Activated CD8-positive, alpha-beta T cell treated with anti-CD3 and anti-CD28 coated beads for 36 hours (primary cell): Measurements from ENCODE around the gene PPP1R26. TPM values are rescaled to one million over a fixed set of nuclear protein-coding genes. Genes with fewer than 3 reads are reported as not detected.

Source experiments
- ATAC-seq: fragments of 200-7000 bp; cut with Tn5 transposase; one replicate; pipeline ENCODE4 v1.10.0; 2021; ENCODE audit warnings: mild to moderate bottlenecking, moderate library complexity
- CTCF ChIA-PET: fragments of 350-600 bp; sonication (Branson Sonifier 250); formaldehyde crosslinking; loops from one replicate; lab custom pipeline; 2021; ENCODE audit warnings: antibody characterized with exemption; lab: Charles Lee
- POLR2A ChIA-PET: fragments of 350-600 bp; sonication (Branson Sonifier 250); formaldehyde crosslinking; loops from one replicate; lab custom pipeline; 2021; ENCODE audit warnings: antibody characterized with exemption; lab: Charles Lee
- DNase-seq: peaks from one replicate; pipeline ENCODE4 v3.0.0-alpha.2; 2020
- H3K27ac Mint-ChIP-seq: one replicate; pipeline ENCODE4 v1.8.0; 2021; ENCODE audit warnings: mild to moderate bottlenecking, mixed read lengths
- H3K27me3 Mint-ChIP-seq: one replicate; pipeline ENCODE4 v1.8.0; 2021; ENCODE audit warnings: mixed read lengths
- H3K36me3 Mint-ChIP-seq: one replicate; pipeline ENCODE4 v1.8.0; 2021; ENCODE audit warnings: low read depth, mixed read lengths
- H3K4me1 Mint-ChIP-seq: one replicate; pipeline ENCODE4 v1.8.0; 2021; ENCODE audit warnings: low read depth, mixed read lengths
- H3K4me3 Mint-ChIP-seq: one replicate; pipeline ENCODE4 v1.8.0; 2021; ENCODE audit warnings: mild to moderate bottlenecking, moderate library complexity, mixed read lengths
- H3K9me3 Mint-ChIP-seq: one replicate; pipeline ENCODE4 v1.8.0; 2021; ENCODE audit warnings: mixed read lengths
- intact Hi-C: fragments of 100-400 bp; cut with micrococcal nuclease; formaldehyde crosslinking; loops from one replicate; pipeline ENCODE4 v1.10.0; 2022
- total RNA-seq, 2 experiments: library from RNA; stranded (reverse); gene quantifications; one replicate each; pipeline ENCODE4 v1.2.3, GENCODE V29; 2021
- TF ChIP-seq, protein P1 (sequence below): fragments of 200-600 bp; IDR thresholded peaks from one replicate; pipeline ENCODE4 v1.8.0; 2022; ENCODE audit warnings: antibody characterized with exemption, mild to moderate bottlenecking

The PPP1R26 gene
- total RNA-seq, 2 experiments from 2014 or later, result 0.54 to 0.58 TPM

DNA sequence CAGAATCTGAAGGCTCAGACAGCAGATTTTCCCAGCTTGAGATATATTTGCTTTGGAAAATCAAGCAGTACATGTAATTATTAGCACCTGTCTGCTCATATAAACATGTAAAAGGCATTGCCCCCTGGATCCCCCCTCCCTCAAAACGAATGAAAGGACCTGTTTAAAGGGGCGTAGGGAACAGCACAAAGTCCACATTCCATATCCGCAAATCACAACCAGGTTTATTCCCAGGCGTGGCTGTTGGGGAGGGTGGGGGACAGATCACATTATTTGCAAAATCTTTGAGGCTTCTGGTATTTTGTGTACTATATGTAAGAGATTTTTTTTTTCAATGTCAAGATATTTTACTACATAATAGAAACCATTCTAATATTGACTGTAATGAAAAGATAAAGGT is 12.2 kb downstream of the PPP1R26 start:
- Mint-ChIP-seq H3K27me3 (no peaks in the 10 kb centered on the region), H3K27ac (no peak overlapping the region), H3K36me3 (no peaks in the 10 kb centered on the region), H3K4me3 (no peak overlapping the region), H3K4me1 (no peaks in the 10 kb centered on the region), H3K9me3 (no peaks in the 10 kb centered on the region)
- ATAC-seq (no peak), DNase-seq (no peak)
- ChIA-PET POLR2A (interaction anchor here (1.4 kb wide), 1 partner anchor 13 kb away, joined by 6 read pairs; no protein-coding TSS in a partner anchor), CTCF (interaction anchor here (0.6 to 3.0 kb wide), 2 partner anchors 13 to 1488 kb away, joined by 3 to 11 read pairs; no protein-coding TSS in a partner anchor)
- intact Hi-C loops, result no loop called here
- TF ChIP-seq, protein P1, sequence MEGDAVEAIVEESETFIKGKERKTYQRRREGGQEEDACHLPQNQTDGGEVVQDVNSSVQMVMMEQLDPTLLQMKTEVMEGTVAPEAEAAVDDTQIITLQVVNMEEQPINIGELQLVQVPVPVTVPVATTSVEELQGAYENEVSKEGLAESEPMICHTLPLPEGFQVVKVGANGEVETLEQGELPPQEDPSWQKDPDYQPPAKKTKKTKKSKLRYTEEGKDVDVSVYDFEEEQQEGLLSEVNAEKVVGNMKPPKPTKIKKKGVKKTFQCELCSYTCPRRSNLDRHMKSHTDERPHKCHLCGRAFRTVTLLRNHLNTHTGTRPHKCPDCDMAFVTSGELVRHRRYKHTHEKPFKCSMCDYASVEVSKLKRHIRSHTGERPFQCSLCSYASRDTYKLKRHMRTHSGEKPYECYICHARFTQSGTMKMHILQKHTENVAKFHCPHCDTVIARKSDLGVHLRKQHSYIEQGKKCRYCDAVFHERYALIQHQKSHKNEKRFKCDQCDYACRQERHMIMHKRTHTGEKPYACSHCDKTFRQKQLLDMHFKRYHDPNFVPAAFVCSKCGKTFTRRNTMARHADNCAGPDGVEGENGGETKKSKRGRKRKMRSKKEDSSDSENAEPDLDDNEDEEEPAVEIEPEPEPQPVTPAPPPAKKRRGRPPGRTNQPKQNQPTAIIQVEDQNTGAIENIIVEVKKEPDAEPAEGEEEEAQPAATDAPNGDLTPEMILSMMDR, result no peak

DNA sequence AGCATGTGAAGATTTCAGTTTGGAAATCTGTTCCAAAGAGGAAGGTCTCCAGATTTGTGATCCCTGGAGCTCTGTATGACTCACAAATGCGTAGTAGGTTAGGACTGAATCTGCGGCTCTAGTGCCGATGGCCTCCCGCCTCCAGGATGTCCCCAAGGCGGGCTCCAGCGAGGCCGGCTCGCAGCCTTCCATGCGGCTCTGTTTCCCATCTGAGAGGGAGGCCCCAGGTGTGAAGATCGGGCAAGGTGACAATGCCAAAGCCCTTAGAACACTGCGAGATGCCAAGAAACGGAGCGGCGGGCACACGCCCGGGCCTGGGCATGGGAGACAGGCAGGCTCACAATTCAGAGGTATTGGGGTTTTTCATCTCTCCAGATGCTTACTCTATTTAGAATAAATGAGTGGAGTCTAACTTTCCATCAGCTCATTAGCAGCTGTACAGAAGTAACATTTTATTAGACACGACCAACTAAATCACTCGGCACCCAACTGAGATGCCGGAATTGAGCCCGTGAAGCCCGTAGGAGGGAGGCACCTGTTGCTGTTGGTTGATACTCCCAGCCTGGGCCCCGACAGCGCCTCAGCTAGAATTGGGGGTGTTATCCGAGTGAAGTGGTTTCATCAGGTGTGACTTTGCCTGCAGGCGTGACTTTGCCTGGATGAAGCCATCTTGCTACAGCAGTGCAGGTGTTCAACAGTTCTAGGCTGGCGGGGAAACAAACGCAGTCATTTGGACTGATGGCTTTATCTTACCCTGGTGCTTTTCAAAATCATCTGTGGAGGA is 13.5 kb downstream of the PPP1R26 start:
- intact Hi-C loops, result no loop called here
- ChIA-PET CTCF (interaction anchor here (3.0 kb wide), 1 partner anchor 12 kb away, joined by 11 read pairs; no protein-coding TSS in a partner anchor), POLR2A (interaction anchor here (1.4 kb wide), 1 partner anchor 11 kb away, joined by 6 read pairs; no protein-coding TSS in a partner anchor)
- Mint-ChIP-seq H3K27me3 (no peaks in the 10 kb centered on the region), H3K27ac (no peak overlapping the region), H3K4me3 (no peak overlapping the region), H3K4me1 (no peaks in the 10 kb centered on the region), H3K9me3 (no peaks in the 10 kb centered on the region), H3K36me3 (no peaks in the 10 kb centered on the region)
- DNase-seq, result no peak
- TF ChIP-seq, protein P1, result no peak
- no peak for ATAC-seq

DNA sequence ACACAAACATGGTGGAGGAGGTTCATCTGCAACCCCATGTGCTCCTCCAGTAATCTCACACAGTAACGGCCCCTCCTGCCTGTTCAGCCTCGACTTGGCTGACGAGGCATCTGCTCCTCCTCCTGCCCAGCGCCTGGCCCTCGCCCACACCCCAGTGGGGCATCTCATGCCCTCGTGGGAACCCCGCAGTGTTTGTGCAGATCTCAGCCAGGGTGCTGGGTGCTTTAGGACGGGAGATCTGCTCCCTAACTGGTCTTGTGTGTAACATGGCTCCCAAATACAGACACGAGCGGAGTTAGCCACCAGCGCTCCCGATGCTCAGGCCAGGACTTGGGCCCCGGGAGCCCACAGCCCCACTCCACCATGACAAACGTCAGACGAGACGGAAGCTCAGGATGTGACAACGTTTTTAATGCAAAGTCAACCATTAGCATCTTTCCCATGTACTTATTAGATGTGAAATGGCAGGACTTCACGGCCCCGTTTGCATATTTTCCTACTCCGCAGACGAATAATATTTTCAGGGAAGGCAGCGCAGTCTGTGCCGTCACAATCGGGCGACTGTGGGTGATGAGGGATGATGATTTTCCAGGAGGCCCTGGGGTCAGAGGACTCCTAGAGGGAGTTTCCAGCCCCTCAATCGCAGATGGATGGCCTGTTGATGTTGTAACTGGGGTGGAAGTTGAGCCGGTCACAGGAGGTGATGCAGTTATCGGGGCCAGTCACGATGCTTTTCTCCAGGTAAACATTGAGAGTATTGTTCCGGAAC is 15.4 kb downstream of the PPP1R26 start:
- TF ChIP-seq, protein P1, result no peak
- Mint-ChIP-seq H3K4me1 (no peaks in the 10 kb centered on the region), H3K27ac (no peak overlapping the region), H3K36me3 (no peaks in the 10 kb centered on the region), H3K27me3 (no peaks in the 10 kb centered on the region), H3K9me3 (no peaks in the 10 kb centered on the region), H3K4me3 (no peak overlapping the region)
- POLR2A ChIA-PET, result no interaction called here
- ATAC-seq, result no peak
- no peak for DNase-seq
- intact Hi-C loops, result no loop called here
- CTCF ChIA-PET, result interaction anchor here (3.0 kb wide), 1 partner anchor 10 kb away, joined by 11 read pairs; no protein-coding TSS in a partner anchor

DNA sequence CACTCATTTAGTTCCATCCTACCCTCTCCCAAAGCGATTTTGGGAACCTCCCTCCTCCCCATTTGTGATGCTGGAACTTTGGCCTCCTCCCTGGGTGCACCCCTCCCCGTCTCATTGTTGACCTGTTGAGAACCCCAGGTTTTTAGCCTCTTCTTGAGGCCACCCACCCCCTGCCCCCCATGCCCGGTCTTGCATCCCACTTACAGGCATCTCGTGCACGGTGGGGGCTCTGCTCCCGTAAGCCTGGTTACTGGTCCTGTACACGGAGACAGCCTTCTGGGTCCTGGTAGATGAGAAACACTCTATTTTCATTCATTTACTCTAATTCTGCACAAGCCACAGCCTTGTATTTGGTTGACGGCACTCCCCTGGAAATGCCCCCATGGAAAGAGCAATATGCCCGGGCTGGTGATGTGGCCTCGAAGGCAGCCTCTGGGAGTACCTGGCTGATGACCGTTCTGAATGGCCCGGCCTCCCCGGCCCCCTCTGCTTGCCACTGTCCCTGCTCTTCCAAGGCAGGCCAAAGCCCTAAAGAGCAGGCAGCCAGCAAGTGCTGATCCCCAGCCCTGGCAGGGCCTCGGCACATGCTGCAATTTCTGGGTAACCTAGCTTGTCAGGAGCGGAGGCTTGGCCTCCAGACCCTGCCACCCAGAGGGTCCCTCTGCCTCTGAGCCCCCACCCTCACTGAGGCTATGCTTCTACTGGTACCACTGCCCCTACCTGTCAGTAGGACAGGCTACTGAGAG is 19.0 kb downstream of the PPP1R26 start:
- Mint-ChIP-seq H3K4me1 (peaks cover 11% of the 10 kb centered on the region), H3K9me3 (no peaks in the 10 kb centered on the region), H3K27ac (no peak overlapping the region), H3K36me3 (peaks cover 19% of the 10 kb centered on the region), H3K27me3 (no peaks in the 10 kb centered on the region), H3K4me3 (no peak overlapping the region)
- intact Hi-C loops, result no loop called here
- TF ChIP-seq, protein P1, result no peak
- ChIA-PET CTCF (interaction anchor here (1.3 kb wide), 1 partner anchor 19 kb away, joined by 3 read pairs; no protein-coding TSS in a partner anchor), POLR2A (no interaction called here)
- ATAC-seq (no peak), DNase-seq (no peak)
